ENCODE results near the gene UBE2V1. TPM values are rescaled to one million over a fixed set of nuclear protein-coding genes. Genes with fewer than 3 reads are reported as not detected.
A peak's percentile ranks its signal among the peaks of the same experiment; 100 is the strongest.

UBE2V1 gene
- total and polyA plus RNA-seq, 4 donors = 54.2 to 107 (median 83.0) TPM

GRCh38 chr20:50058662-50059402 lies 54.1 kb downstream of the UBE2V1 start:
- H3K4me3 ChIP-seq (ENCODE audit: low read length in 2 of 2) = no peak overlapping the region
- H3K4me1 ChIP-seq (ENCODE audit: control insufficient read depth in 1 of 2, insufficient read depth in 2 of 2, low read length in 2 of 2) = no peaks in the 10 kb centered on the region
- H3K27ac ChIP-seq (ENCODE audit: low read depth in 1 of 2, low read length in 2 of 2) = no peak overlapping the region
- no peaks in the 10 kb centered on the region for H3K27me3 ChIP-seq (ENCODE audit: control insufficient read depth in 1 of 2, insufficient read depth in 2 of 2, low read length in 1 of 2)
- intact Hi-C loops (cut with DNase I) = no loop called here
- 90 to 91% methylated on average over 11 of the region's 11 CpGs for WGBS, 2 donors
- no peak for DNase-seq
- no peaks in the 10 kb centered on the region for H3K9me3 ChIP-seq (ENCODE audit: control insufficient read depth, low read length)
- ATAC-seq (ENCODE audit: low FRiP score) = no peak
- no peaks in the 10 kb centered on the region for H3K36me3 ChIP-seq (ENCODE audit: control insufficient read depth in 1 of 2, insufficient read depth in 2 of 2, low read length in 1 of 2)

- no peaks in the 10 kb centered on the region for H3K9me3 ChIP-seq (ENCODE audit: control insufficient read depth, low read length)
- no peak overlapping the region for H3K27ac ChIP-seq (ENCODE audit: low read depth in 1 of 2, low read length in 2 of 2)
- DNase-seq = no peak
- WGBS, 2 donors = 99 to 100% methylated on average over 1 of the region's 1 CpG
- no peaks in the 10 kb centered on the region for H3K4me1 ChIP-seq (ENCODE audit: control insufficient read depth in 1 of 2, insufficient read depth in 2 of 2, low read length in 2 of 2)
- H3K36me3 ChIP-seq (ENCODE audit: control insufficient read depth in 1 of 2, insufficient read depth in 2 of 2, low read length in 1 of 2) = no peaks in the 10 kb centered on the region
- no peaks in the 10 kb centered on the region for H3K27me3 ChIP-seq (ENCODE audit: control insufficient read depth in 1 of 2, insufficient read depth in 2 of 2, low read length in 1 of 2)
- no peak for ATAC-seq (ENCODE audit: low FRiP score)
- intact Hi-C loops (cut with DNase I) = no loop called here
- no peak overlapping the region for H3K4me3 ChIP-seq (ENCODE audit: low read length in 2 of 2)
These were observed 55.3 kb downstream of the UBE2V1 start for GRCh38 chr20:50057714-50058053.

GRCh38 chr20:50056951-50057713 lies 55.8 kb downstream of the UBE2V1 start:
- Histone ChIP-seq H3K36me3 (ENCODE audit: control insufficient read depth in 1 of 2, insufficient read depth in 2 of 2, low read length in 1 of 2) (no peaks in the 10 kb centered on the region), H3K27me3 (ENCODE audit: control insufficient read depth in 1 of 2, insufficient read depth in 2 of 2, low read length in 1 of 2) (no peaks in the 10 kb centered on the region), H3K4me3 (ENCODE audit: low read length in 2 of 2) (no peak overlapping the region), H3K9me3 (ENCODE audit: control insufficient read depth, low read length) (no peaks in the 10 kb centered on the region), H3K27ac (ENCODE audit: low read depth in 1 of 2, low read length in 2 of 2) (no peak overlapping the region), H3K4me1 (ENCODE audit: control insufficient read depth in 1 of 2, insufficient read depth in 2 of 2, low read length in 2 of 2) (no peaks in the 10 kb centered on the region)
- intact Hi-C loops (cut with DNase I) = no loop called here
- WGBS, 2 donors = 90 to 91% methylated on average over 21 of the region's 21 CpGs
- DNase-seq (no peak), ATAC-seq (ENCODE audit: low FRiP score) (no peak)

- Histone ChIP-seq H3K4me3 (ENCODE audit: low read length in 2 of 2) (no peak overlapping the region), H3K27ac (ENCODE audit: low read depth in 1 of 2, low read length in 2 of 2) (no peak overlapping the region), H3K36me3 (ENCODE audit: control insufficient read depth in 1 of 2, insufficient read depth in 2 of 2, low read length in 1 of 2) (no peaks in the 10 kb centered on the region), H3K9me3 (ENCODE audit: control insufficient read depth, low read length) (no peaks in the 10 kb centered on the region), H3K4me1 (ENCODE audit: control insufficient read depth in 1 of 2, insufficient read depth in 2 of 2, low read length in 2 of 2) (no peaks in the 10 kb centered on the region), H3K27me3 (ENCODE audit: control insufficient read depth in 1 of 2, insufficient read depth in 2 of 2, low read length in 1 of 2) (no peaks in the 10 kb centered on the region)
- DNase-seq (no peak), ATAC-seq (ENCODE audit: low FRiP score) (no peak)
- WGBS, 2 donors = 95 to 96% methylated on average over 9 of the region's 9 CpGs
- intact Hi-C loops (cut with DNase I) = no loop called here
These were observed 56.5 kb downstream of the UBE2V1 start for GRCh38 chr20:50056408-50056926.

DNA sequence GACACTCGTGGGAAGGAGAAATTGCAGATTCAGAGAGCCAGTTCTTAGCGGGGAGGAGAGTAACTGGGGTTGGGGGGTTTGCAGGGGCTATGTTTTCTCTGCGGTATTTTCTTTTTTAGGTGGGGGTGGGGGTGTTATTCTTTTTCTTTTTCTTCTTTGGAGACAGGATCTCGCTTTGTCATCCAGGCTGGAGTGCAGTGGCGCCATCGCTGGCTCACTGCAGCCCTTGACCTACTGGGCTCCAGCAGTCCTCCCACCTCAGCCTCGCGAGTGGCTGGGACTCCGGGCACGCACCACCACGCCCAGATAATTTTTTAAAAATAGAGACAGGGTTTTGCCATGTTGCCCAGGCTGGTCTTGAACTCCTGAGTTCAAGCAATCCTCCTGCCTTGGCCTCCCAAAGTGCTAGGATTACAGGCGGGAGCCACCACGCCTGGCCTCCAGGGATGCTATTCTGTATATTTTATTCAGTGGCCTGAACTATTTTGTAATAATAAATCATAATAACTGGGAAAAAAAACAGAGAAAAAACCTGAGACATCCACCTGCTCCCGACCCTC lies 57.3 kb downstream of the UBE2V1 start:
- Histone ChIP-seq H3K27ac (ENCODE audit: low read depth in 1 of 2, low read length in 2 of 2) (no peak overlapping the region), H3K4me3 (ENCODE audit: low read length in 2 of 2) (no peak overlapping the region), H3K36me3 (ENCODE audit: control insufficient read depth in 1 of 2, insufficient read depth in 2 of 2, low read length in 1 of 2) (no peaks in the 10 kb centered on the region), H3K4me1 (ENCODE audit: control insufficient read depth in 1 of 2, insufficient read depth in 2 of 2, low read length in 2 of 2) (no peaks in the 10 kb centered on the region), H3K9me3 (ENCODE audit: control insufficient read depth, low read length) (no peaks in the 10 kb centered on the region), H3K27me3 (ENCODE audit: control insufficient read depth in 1 of 2, insufficient read depth in 2 of 2, low read length in 1 of 2) (no peaks in the 10 kb centered on the region)
- intact Hi-C loops (cut with DNase I) = no loop called here
- ATAC-seq (ENCODE audit: low FRiP score) = no peak
- DNase-seq = no peak
- WGBS, 2 donors = 53 to 55% methylated on average over 14 of the region's 14 CpGs

GRCh38 chr20:50054626-50055511 lies 58.1 kb downstream of the UBE2V1 start:
- DNase-seq (peak in 1 of 2 donors; percentile 81), ATAC-seq (ENCODE audit: low FRiP score) (peak; percentile 36)
- no peaks in the 10 kb centered on the region for H3K9me3 ChIP-seq (ENCODE audit: control insufficient read depth, low read length)
- no peak overlapping the region for H3K27ac ChIP-seq (ENCODE audit: low read depth in 1 of 2, low read length in 2 of 2)
- WGBS, 2 donors = 5 to 11% methylated on average over 34 of the region's 34 CpGs
- H3K27me3 ChIP-seq (ENCODE audit: control insufficient read depth in 1 of 2, insufficient read depth in 2 of 2, low read length in 1 of 2) = no peaks in the 10 kb centered on the region
- H3K4me1 ChIP-seq (ENCODE audit: control insufficient read depth in 1 of 2, insufficient read depth in 2 of 2, low read length in 2 of 2) = no peaks in the 10 kb centered on the region
- no peaks in the 10 kb centered on the region for H3K36me3 ChIP-seq (ENCODE audit: control insufficient read depth in 1 of 2, insufficient read depth in 2 of 2, low read length in 1 of 2)
- H3K4me3 ChIP-seq (ENCODE audit: low read length in 2 of 2) = no peak overlapping the region
- intact Hi-C loops (cut with DNase I) = no loop called here

DNA sequence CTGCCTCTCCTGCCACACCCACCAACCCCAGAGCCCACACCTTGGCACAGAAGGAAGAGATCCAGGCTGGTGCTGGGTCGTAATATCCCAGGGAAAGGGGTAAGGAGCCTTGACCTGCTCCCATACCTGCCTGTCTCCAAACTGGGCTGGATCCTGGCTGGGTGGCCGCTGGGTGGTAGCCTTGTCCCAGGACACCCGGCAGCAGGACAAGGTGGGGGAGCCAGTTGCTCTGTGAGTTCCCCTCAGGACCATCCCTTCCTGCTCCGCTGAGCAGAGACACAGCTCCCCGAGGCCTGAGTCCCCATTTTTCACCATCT lies 58.8 kb downstream of the UBE2V1 start:
- no peak overlapping the region for H3K4me3 ChIP-seq (ENCODE audit: low read length in 2 of 2)
- no peak overlapping the region for H3K27ac ChIP-seq (ENCODE audit: low read depth in 1 of 2, low read length in 2 of 2)
- intact Hi-C loops (cut with DNase I) = no loop called here
- no peaks in the 10 kb centered on the region for H3K9me3 ChIP-seq (ENCODE audit: control insufficient read depth, low read length)
- 77 to 83% methylated on average over 5 of the region's 5 CpGs for WGBS, 2 donors
- no peaks in the 10 kb centered on the region for H3K36me3 ChIP-seq (ENCODE audit: control insufficient read depth in 1 of 2, insufficient read depth in 2 of 2, low read length in 1 of 2)
- no peak for DNase-seq
- no peaks in the 10 kb centered on the region for H3K27me3 ChIP-seq (ENCODE audit: control insufficient read depth in 1 of 2, insufficient read depth in 2 of 2, low read length in 1 of 2)
- no peak for ATAC-seq (ENCODE audit: low FRiP score)
- no peaks in the 10 kb centered on the region for H3K4me1 ChIP-seq (ENCODE audit: control insufficient read depth in 1 of 2, insufficient read depth in 2 of 2, low read length in 2 of 2)

DNA sequence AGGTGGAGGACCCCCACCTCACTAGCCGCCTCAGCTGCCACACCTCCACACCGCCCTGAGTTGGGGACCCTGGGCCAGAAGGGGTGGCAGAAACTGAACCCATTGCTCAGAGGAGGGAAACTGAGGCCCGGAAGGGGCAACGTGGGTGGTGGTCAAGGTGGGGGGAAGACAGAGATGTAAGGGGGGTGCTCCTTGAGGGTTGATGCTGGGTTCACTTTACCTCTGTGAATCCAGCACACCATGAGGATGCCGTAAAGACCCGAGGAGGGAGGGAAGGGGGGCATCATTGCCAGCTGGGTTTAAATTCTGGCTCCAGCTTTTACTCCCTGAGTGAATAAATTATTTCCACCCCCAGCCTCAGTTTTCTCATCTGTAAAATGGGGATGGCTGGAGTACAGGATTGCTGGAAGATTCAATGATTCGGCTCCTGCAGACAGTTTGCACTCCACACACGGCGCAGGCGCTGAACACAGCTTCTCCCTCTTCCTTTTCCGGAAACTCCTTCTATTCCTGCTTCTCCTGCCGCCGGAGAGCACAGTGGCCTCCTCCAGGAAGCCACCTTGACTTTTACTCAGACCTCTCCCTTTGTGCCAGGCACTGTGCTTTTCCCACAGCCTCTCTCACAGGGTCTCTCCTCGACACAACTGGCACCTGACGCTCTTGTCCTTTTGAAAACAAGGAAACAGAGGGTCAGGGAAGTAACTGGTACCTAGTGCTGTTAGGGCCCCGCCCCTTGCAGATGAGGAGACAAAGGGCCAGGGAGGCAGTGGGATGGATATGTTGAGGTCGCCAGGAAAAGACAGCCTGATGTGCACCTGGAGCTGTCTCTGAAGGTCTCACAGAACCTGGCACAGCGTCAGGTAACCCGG lies 59.4 kb downstream of the UBE2V1 start:
- Histone ChIP-seq H3K4me1 (ENCODE audit: control insufficient read depth in 1 of 2, insufficient read depth in 2 of 2, low read length in 2 of 2) (no peaks in the 10 kb centered on the region), H3K4me3 (ENCODE audit: low read length in 2 of 2) (no peak overlapping the region), H3K27ac (ENCODE audit: low read depth in 1 of 2, low read length in 2 of 2) (no peak overlapping the region), H3K9me3 (ENCODE audit: control insufficient read depth, low read length) (no peaks in the 10 kb centered on the region), H3K27me3 (ENCODE audit: control insufficient read depth in 1 of 2, insufficient read depth in 2 of 2, low read length in 1 of 2) (no peaks in the 10 kb centered on the region), H3K36me3 (ENCODE audit: control insufficient read depth in 1 of 2, insufficient read depth in 2 of 2, low read length in 1 of 2) (no peaks in the 10 kb centered on the region)
- DNase-seq (no peak), ATAC-seq (ENCODE audit: low FRiP score) (no peak)
- WGBS, 2 donors = 81 to 85% methylated on average over 19 of the region's 19 CpGs
- intact Hi-C loops (cut with DNase I) = no loop called here

All from aorta (tissue), 5 donors.